ENCODE results near the gene NLGN2. TPM values are rescaled to one million over a fixed set of nuclear protein-coding genes. Genes with fewer than 3 reads are reported as not detected.
A peak's percentile ranks its signal among the peaks of the same experiment; 100 is the strongest.

Gene NLGN2
- total and polyA plus RNA-seq, 2 of the 8 experiments (the other 6 are each of a cell fraction or from before 2014, with no cell fraction given) = 21.2 to 62.8 TPM

- Histone ChIP-seq H3K9me3 (ENCODE audit: insufficient read depth in 2 of 2, low read depth in 1 of 2, low read length in 1 of 2) (no peaks in the 10 kb centered on the region), H4K8ac (ENCODE audit: extremely low read depth, insufficient read depth, low read length) (no peak overlapping the region; the same call in 1 of the 2 replicates), H3K4me1 (replicated peaks in 1 of 4; ENCODE audit: control insufficient read depth in 3 of 4, insufficient read depth in 4 of 4, low read length in 3 of 4) (peaks cover 0 to 20% (median 11%) of the 10 kb centered on the region in 4 experiments; a peak in 5 of 7 replicates), H3K4me3 (ENCODE audit: extremely low read depth in 1 of 4, insufficient read depth in 2 of 4, low read depth in 3 of 4, low read length in 4 of 4) (peak overlapping the region; percentile 1 to 44 (median 22); a peak in 5 of 8 replicates), H3K4me2 (ENCODE audit: insufficient read depth in 1 of 2, low read depth in 2 of 2, low read length in 2 of 2) (peak overlapping the region; percentile 43 to 90), H3K56ac (replicated peaks; ENCODE audit: insufficient read length, low read depth, low read length) (peak overlapping the region; percentile 56), H3K36me3 (ENCODE audit: control insufficient read depth in 2 of 4, insufficient read depth in 4 of 4, low read length in 3 of 4) (peaks cover 2 to 22% (median 17%) of the 10 kb centered on the region in 4 experiments; a peak in 5 of 8 replicates), H2BK120ac (replicated peaks; ENCODE audit: low read depth, low read length) (no peak overlapping the region), H3K23me2 (ENCODE audit: low read depth, low read length) (peaks cover 14% of the 10 kb centered on the region; the same call in 1 of the 2 replicates), H4K5ac (ENCODE audit: insufficient read length, low read depth, low read length) (no peak overlapping the region), H2BK5ac (ENCODE audit: low read depth, low read length) (no peak overlapping the region), H3K18ac (ENCODE audit: extremely low read depth, low read length) (peak overlapping the region; percentile 78), H3K79me1 (ENCODE audit: low read depth, low read length) (peaks cover 4% of the 10 kb centered on the region; the same call in 1 of the 2 replicates), H2BK12ac (ENCODE audit: low read depth, low read length) (peak overlapping the region; percentile 84; the same call in 1 of the 2 replicates), H3K4ac (replicated peaks; ENCODE audit: insufficient read length, low read depth, low read length) (no peak overlapping the region), H3K27ac (ENCODE audit: low read depth, low read length) (no peak overlapping the region), H3K14ac (ENCODE audit: insufficient read length) (no peak overlapping the region), H2BK20ac (ENCODE audit: low read length) (0 out of 2 replicates have a peak overlapping the region, but pooled peaks have one; percentile 32), H2BK15ac (ENCODE audit: low read length) (no peak overlapping the region), H3K23ac (ENCODE audit: insufficient read length) (no peak overlapping the region), H4K20me1 (replicated peaks in 1 of 2; ENCODE audit: control insufficient read depth in 1 of 2, insufficient read depth in 2 of 2, low read length in 2 of 2) (peaks cover 0 to 19% of the 10 kb centered on the region in 2 experiments), H3K79me2 (ENCODE audit: control insufficient read depth in 1 of 2, insufficient read depth in 2 of 2, low read length in 2 of 2) (peaks cover 0 to 5% of the 10 kb centered on the region in 2 experiments; a peak in 1 of 4 replicates), H2AK5ac (ENCODE audit: low read depth, low read length) (peak overlapping the region; percentile 53; the same call in 1 of the 2 replicates), H2AFZ (ENCODE audit: low read length) (no peak overlapping the region), H3K27me3 (replicated peaks in 1 of 4; ENCODE audit: control insufficient read depth in 3 of 4, extremely low read depth in 1 of 4, insufficient read depth in 3 of 4, low read length in 3 of 4) (no peaks in the 10 kb centered on the region; a peak in 1 of 7 replicates), H4K91ac (replicated peaks; ENCODE audit: insufficient read length, low read length) (peak overlapping the region; percentile 71), H3K9ac (replicated peaks in 1 of 4; ENCODE audit: extremely low read depth in 1 of 4, low read depth in 3 of 4, low read length in 3 of 4) (peak overlapping the region in 1 of 4 experiments; percentile 14; a peak in 1 of 7 replicates)
- TF ChIP-seq MAX (IDR thresholded peaks at IDR 0.05) = peak; percentile 50; the same call in 1 of the 2 replicates
- no peak for TF ChIP-seq GABPA (IDR thresholded peaks at IDR 0.05; ENCODE audit: borderline replicate concordance, insufficient read depth, low read length)
- POLR2A ChIA-PET (ENCODE audit: partially characterized antibody) = interaction anchor here (0.6 to 8.2 kb wide), 14 partner anchors 11 to 170 kb away, joined by 3 to 66 read pairs (median 3); partner anchors contain the start of genes ACAP1, FGF11, POLR2A and TMEM102
- 54% methylated on average over 31 of the region's 58 CpGs; no CpG with 5 or more reads in 1 of the 2 experiments for WGBS, 2 experiments (ENCODE audit: extremely low coverage in 1 of 2, insufficient coverage in 1 of 2, insufficient read length in 1 of 2, insufficient replicate concordance in 2 of 2, low coverage in 1 of 2, low lambda C conversion rate in 2 of 2, missing lambda C conversion rate in 1 of 2)
- DNase-seq (ENCODE audit: low read depth in 1 of 2, low spot score in 2 of 2) (no peak), FAIRE-seq (no peak)
- CTCF ChIA-PET (ENCODE audit: partially characterized antibody) = interaction anchor here (0.8 to 1.5 kb wide), 5 partner anchors 23 to 152 kb away, joined by 3 to 4 read pairs (median 3); no protein-coding TSS in a partner anchor
These were observed 645 bp downstream of the NLGN2 start for GRCh38 chr17:7408252-7408727.
